ENCODE results near the gene LZTS2.

LZTS2 gene

DNA sequence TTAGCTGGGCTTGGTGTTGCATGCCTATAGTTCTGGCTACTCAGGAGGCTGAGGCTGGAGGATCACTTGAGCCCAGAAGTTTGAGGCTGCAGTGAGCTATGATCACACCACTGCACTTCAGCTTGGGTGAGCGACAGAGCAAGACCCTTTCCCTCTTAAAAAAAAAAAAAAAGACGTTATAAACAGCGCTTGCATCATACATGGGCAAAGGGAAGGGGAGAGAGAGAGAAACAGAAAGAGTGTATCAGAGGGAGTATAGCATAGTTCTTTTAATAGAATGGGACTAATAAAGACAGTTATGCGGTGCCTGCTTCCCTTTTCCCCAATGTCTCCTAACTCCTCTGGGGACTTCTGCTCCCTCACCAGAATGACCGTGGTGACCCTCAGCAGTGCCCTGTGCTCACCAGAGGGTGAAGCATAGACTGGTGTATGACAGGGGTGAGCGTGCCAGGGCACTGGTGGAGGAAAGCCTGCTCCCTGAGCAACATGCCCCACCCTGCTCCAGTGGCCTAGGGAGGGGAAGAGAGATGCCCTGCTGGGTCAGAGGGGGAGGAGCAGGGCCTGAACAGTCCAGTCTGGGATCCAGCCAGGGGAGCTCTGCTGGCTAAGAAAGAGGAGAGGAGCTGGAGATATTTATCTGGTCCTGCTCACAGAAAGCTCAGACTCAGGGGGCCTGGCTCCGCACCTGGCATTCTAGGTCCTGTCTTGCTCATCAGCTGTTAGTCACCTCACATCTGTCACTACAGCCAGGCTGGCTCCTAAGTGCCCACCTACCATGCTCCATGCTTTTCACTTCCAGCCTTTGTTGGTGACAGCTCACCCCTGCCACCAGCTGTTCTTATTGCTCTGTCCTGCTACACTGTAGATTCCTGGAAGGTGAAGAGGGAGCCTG, 29.1 kb downstream of the LZTS2 start:
- H3K36me3 ChIP-seq (ENCODE audit: control insufficient read depth, low read length), result no peaks in the 10 kb centered on the region
- no peak overlapping the region for H3K4me2 ChIP-seq (ENCODE audit: low read length)
- H3K9me3 ChIP-seq (ENCODE audit: control insufficient read depth, insufficient read depth, low read length), result no peaks in the 10 kb centered on the region
- no peaks in the 10 kb centered on the region for H3K9me2 ChIP-seq (replicated peaks; ENCODE audit: control insufficient read depth, low read length)
- H3K27ac ChIP-seq (ENCODE audit: low read depth, low read length), result no peak overlapping the region
- no peaks in the 10 kb centered on the region for H3F3A ChIP-seq (ENCODE audit: control insufficient read depth, insufficient read depth)
- H3K79me2 ChIP-seq (ENCODE audit: control insufficient read depth, low read length), result no peaks in the 10 kb centered on the region
- H3K4me3 ChIP-seq (ENCODE audit: low read length), result no peak overlapping the region
- TF ChIP-seq CTCF (IDR thresholded peaks at IDR 0.05; ENCODE audit: low read depth, low read length, poor library complexity, severe bottlenecking) (no peak), EZH2phosphoT487 (IDR thresholded peaks at IDR 0.05; ENCODE audit: borderline replicate concordance, low read length) (no peak)
- no peaks in the 10 kb centered on the region for H4K20me1 ChIP-seq (ENCODE audit: control insufficient read depth, insufficient read depth, low read depth, low read length)
- H3K27me3 ChIP-seq (ENCODE audit: control insufficient read depth, low read length), result peaks cover 54% of the 10 kb centered on the region
- peaks cover 33% of the 10 kb centered on the region for H3K4me1 ChIP-seq (ENCODE audit: control insufficient read depth, low read length)

DNA sequence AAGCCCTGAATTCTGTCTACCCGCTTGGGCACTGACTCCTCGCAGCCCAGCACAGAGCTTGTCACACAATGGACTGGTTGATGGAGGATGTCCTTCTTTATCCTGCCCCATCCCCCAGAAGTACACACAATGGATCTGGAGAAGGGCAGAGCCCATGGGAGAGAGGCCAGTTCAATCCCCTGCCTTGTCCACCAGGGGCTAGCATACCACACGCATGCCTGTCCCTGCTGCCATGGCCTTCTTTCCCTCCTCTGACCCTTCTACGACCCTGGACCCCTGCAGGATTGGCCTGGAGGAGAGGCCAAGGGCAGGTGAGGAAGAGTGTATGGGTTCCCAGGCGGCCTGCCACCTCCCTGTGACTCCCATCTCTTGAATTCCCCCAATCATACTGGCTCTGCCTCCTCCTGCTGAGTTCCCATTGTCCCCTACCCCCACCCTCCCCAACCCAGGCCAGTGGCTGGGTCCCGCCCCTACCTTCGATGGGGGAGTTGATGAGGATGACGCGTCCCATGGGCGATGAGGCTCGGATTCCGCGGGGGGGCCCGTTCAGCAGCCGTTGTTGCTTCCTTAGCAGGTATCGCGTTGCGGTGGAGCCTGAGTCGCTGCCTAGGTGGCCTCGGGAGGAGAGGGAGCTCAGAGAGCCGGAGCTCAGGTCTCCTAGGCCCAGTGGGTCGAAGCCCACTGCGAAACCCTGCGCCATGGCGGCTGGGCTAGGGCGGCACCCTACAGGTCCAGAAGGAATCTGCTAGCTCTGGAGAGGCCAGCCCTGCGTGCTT, 30.1 kb downstream of the LZTS2 start:
- H3K4me1 ChIP-seq (ENCODE audit: control insufficient read depth, low read length), result peaks cover 33% of the 10 kb centered on the region
- H3K79me2 ChIP-seq (ENCODE audit: control insufficient read depth, low read length), result no peaks in the 10 kb centered on the region
- no peaks in the 10 kb centered on the region for H4K20me1 ChIP-seq (ENCODE audit: control insufficient read depth, insufficient read depth, low read depth, low read length)
- no peak for TF ChIP-seq EZH2phosphoT487 (IDR thresholded peaks at IDR 0.05; ENCODE audit: borderline replicate concordance, low read length)
- TF ChIP-seq CTCF (IDR thresholded peaks at IDR 0.05; ENCODE audit: low read depth, low read length, poor library complexity, severe bottlenecking), result no peak
- H3K4me2 ChIP-seq (ENCODE audit: low read length), result no peak overlapping the region
- H3K27ac ChIP-seq (ENCODE audit: low read depth, low read length), result no peak overlapping the region
- no peaks in the 10 kb centered on the region for H3K9me3 ChIP-seq (ENCODE audit: control insufficient read depth, insufficient read depth, low read length)
- H3F3A ChIP-seq (ENCODE audit: control insufficient read depth, insufficient read depth), result no peaks in the 10 kb centered on the region
- H3K27me3 ChIP-seq (ENCODE audit: control insufficient read depth, low read length), result peaks cover 57% of the 10 kb centered on the region
- H3K9me2 ChIP-seq (replicated peaks; ENCODE audit: control insufficient read depth, low read length), result no peaks in the 10 kb centered on the region
- H3K4me3 ChIP-seq (ENCODE audit: low read length), result no peak overlapping the region
- no peaks in the 10 kb centered on the region for H3K36me3 ChIP-seq (ENCODE audit: control insufficient read depth, low read length)

DNA sequence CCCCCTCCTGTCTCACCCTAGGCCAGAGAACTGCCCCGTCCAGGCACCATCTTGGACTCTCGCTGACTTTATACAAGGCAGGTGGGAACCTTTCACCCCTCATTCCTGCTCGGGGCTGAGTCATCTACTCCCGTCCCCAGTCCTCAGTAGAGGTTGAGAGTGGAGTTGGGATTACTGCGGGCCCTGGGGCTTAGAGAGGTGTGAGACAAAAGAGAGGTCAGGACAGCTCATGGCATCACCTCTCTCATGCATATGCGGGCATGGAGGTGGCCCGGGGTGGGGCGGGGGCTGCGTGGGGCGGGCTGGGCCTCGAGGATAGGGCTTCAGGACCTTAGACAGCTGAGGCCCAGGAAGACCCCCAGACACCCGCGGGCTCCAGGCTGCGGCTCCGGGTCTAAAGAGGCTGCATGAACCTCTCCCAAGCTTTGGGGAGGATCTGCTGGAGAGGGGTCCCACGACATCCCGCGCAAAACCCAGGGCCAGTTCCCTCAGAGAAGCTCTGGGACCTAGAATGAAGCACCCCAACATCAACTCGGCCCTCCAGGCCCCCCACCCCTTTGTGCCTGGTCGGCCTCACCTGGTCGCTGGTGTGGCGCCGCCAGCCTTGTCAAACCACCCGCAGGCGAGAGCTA, 31.0 kb downstream of the LZTS2 start:
- Histone ChIP-seq H3K4me2 (ENCODE audit: low read length) (peak overlapping the region; percentile 95), H3K4me1 (ENCODE audit: control insufficient read depth, low read length) (peaks cover 33% of the 10 kb centered on the region), H3K27me3 (ENCODE audit: control insufficient read depth, low read length) (peaks cover 63% of the 10 kb centered on the region), H3K36me3 (ENCODE audit: control insufficient read depth, low read length) (no peaks in the 10 kb centered on the region), H3K9me2 (replicated peaks; ENCODE audit: control insufficient read depth, low read length) (no peaks in the 10 kb centered on the region), H4K20me1 (ENCODE audit: control insufficient read depth, insufficient read depth, low read depth, low read length) (no peaks in the 10 kb centered on the region), H3K79me2 (ENCODE audit: control insufficient read depth, low read length) (no peaks in the 10 kb centered on the region), H3K27ac (ENCODE audit: low read depth, low read length) (no peak overlapping the region), H3K9me3 (ENCODE audit: control insufficient read depth, insufficient read depth, low read length) (no peaks in the 10 kb centered on the region), H3F3A (ENCODE audit: control insufficient read depth, insufficient read depth) (no peaks in the 10 kb centered on the region), H3K4me3 (ENCODE audit: low read length) (peak overlapping the region; percentile 73)
- no peak for TF ChIP-seq EZH2phosphoT487 (IDR thresholded peaks at IDR 0.05; ENCODE audit: borderline replicate concordance, low read length)
- no peak for TF ChIP-seq CTCF (IDR thresholded peaks at IDR 0.05; ENCODE audit: low read depth, low read length, poor library complexity, severe bottlenecking)

All from DOHH2 (cell line).